ENCODE measurements around the gene FOXP2. TPM values are rescaled to one million over a fixed set of nuclear protein-coding genes. Genes with fewer than 3 reads are reported as not detected.

FOXP2 gene
- total RNA-seq, 2 experiments from 2014 or later = not detected

- Histone ChIP-seq H3K9me3 (ENCODE audit: low read length) (no peaks in the 10 kb centered on the region), H3K79me2 (ENCODE audit: insufficient read depth, low read depth, low read length) (no peaks in the 10 kb centered on the region), H3K36me3 (ENCODE audit: insufficient read depth, low read length) (no peaks in the 10 kb centered on the region), H4K20me1 (ENCODE audit: insufficient read depth, low read length) (no peaks in the 10 kb centered on the region), H3K9me2 (ENCODE audit: insufficient read depth, low read length) (no peaks in the 10 kb centered on the region), H3K27ac (ENCODE audit: low read depth, low read length, poor library complexity, severe bottlenecking) (no peak overlapping the region), H3K4me1 (ENCODE audit: insufficient read depth, low read length, poor library complexity, severe bottlenecking) (no peaks in the 10 kb centered on the region), H2AFZ (ENCODE audit: low read length) (no peak overlapping the region), H3K4me3 (ENCODE audit: low read depth, low read length, poor library complexity, severe bottlenecking) (no peak overlapping the region), H3K4me2 (ENCODE audit: low read length) (no peak overlapping the region)
- no peak for DNase-seq (ENCODE audit: low spot score)
- ChIA-PET CTCF (ENCODE audit: unreplicated experiment) (no interaction called here), POLR2A (no interaction called here)
- intact Hi-C loops (cut with micrococcal nuclease; ENCODE audit: unreplicated experiment) = no loop called here
- TF ChIP-seq EZH2phosphoT487 (IDR thresholded peaks at IDR 0.05; ENCODE audit: borderline replicate concordance, low read depth, low read length) = no peak
- TF ChIP-seq, protein P1, sequence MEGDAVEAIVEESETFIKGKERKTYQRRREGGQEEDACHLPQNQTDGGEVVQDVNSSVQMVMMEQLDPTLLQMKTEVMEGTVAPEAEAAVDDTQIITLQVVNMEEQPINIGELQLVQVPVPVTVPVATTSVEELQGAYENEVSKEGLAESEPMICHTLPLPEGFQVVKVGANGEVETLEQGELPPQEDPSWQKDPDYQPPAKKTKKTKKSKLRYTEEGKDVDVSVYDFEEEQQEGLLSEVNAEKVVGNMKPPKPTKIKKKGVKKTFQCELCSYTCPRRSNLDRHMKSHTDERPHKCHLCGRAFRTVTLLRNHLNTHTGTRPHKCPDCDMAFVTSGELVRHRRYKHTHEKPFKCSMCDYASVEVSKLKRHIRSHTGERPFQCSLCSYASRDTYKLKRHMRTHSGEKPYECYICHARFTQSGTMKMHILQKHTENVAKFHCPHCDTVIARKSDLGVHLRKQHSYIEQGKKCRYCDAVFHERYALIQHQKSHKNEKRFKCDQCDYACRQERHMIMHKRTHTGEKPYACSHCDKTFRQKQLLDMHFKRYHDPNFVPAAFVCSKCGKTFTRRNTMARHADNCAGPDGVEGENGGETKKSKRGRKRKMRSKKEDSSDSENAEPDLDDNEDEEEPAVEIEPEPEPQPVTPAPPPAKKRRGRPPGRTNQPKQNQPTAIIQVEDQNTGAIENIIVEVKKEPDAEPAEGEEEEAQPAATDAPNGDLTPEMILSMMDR (conservative IDR thresholded peaks at IDR 0.05; ENCODE audit: low read length) = no peak
- BruUV-seq (replicated peaks) = no TSS peak
Measured at GRCh38 chr7:114527589-114527988, 113.0 kb downstream of the FOXP2 start.

DNA sequence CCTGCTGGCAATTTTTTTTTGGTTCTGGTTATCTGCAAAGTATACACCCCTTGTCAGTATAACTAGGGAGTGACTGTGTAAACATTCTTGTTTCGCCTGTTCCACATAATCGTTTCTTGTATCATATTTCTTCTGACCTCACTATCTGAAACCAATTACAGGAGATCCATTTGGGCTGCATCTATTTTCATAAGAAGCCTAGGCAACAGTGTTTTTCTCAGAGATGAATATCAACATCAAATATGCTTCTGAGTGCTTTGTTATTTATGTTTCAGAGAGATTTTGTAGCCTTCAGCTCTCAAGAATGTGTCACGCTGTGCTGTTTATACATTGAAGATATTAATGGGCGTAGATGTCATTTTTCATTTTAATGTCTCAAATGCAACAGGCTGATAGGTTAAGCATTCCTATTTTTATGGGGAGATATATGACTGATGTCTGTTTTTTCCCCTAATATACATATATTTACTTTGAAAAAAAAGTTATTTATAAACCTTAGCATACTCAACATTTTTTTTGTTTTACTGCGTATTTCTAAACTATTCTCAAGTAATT lies 115.5 kb downstream of the FOXP2 start:
- Histone ChIP-seq H4K20me1 (ENCODE audit: insufficient read depth, low read length) (no peaks in the 10 kb centered on the region), H3K4me1 (ENCODE audit: insufficient read depth, low read length, poor library complexity, severe bottlenecking) (no peaks in the 10 kb centered on the region), H3K36me3 (ENCODE audit: insufficient read depth, low read length) (no peaks in the 10 kb centered on the region), H3K79me2 (ENCODE audit: insufficient read depth, low read depth, low read length) (no peaks in the 10 kb centered on the region), H3K9me2 (ENCODE audit: insufficient read depth, low read length) (no peaks in the 10 kb centered on the region), H3K27ac (ENCODE audit: low read depth, low read length, poor library complexity, severe bottlenecking) (no peak overlapping the region), H3K4me2 (ENCODE audit: low read length) (no peak overlapping the region), H3K4me3 (ENCODE audit: low read depth, low read length, poor library complexity, severe bottlenecking) (no peak overlapping the region), H2AFZ (ENCODE audit: low read length) (no peak overlapping the region), H3K9me3 (ENCODE audit: low read length) (no peaks in the 10 kb centered on the region)
- TF ChIP-seq, protein P1 (conservative IDR thresholded peaks at IDR 0.05; ENCODE audit: low read length) = no peak
- no peak for TF ChIP-seq EZH2phosphoT487 (IDR thresholded peaks at IDR 0.05; ENCODE audit: borderline replicate concordance, low read depth, low read length)
- intact Hi-C loops (cut with micrococcal nuclease; ENCODE audit: unreplicated experiment) = no loop called here
- ChIA-PET POLR2A (no interaction called here), CTCF (ENCODE audit: unreplicated experiment) (no interaction called here)
- DNase-seq (ENCODE audit: low spot score) = no peak
- no TSS peak for BruUV-seq (replicated peaks)

DNA sequence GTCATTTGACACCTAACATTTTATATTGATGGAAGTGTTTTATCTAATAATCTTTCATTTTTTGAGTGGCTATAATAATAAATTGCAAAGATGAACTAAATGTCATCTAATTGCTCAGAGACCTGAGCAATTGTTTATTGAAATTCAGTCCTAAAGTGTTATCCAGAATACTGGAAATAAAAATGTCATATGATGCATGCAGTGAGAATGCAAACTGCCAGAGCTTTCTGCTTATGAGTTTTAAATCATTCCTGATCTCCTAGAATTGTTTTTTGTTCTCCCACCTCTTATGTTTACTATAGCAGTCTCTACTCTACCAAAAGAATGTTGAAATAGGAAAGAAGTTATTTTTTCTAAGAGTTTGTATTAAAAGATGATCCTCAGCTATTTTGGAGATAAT lies 116.7 kb downstream of the FOXP2 start:
- no peaks in the 10 kb centered on the region for H3K4me1 ChIP-seq (ENCODE audit: insufficient read depth, low read length, poor library complexity, severe bottlenecking)
- CTCF ChIA-PET (ENCODE audit: unreplicated experiment) = no interaction called here

More for the DNA sequence above, 116.7 kb downstream of the FOXP2 start:
- POLR2A ChIA-PET = no interaction called here
- Histone ChIP-seq H3K9me2 (ENCODE audit: insufficient read depth, low read length) (no peaks in the 10 kb centered on the region), H3K27ac (ENCODE audit: low read depth, low read length, poor library complexity, severe bottlenecking) (no peak overlapping the region), H2AFZ (ENCODE audit: low read length) (no peak overlapping the region), H3K79me2 (ENCODE audit: insufficient read depth, low read depth, low read length) (no peaks in the 10 kb centered on the region), H4K20me1 (ENCODE audit: insufficient read depth, low read length) (no peaks in the 10 kb centered on the region), H3K9me3 (ENCODE audit: low read length) (no peaks in the 10 kb centered on the region), H3K36me3 (ENCODE audit: insufficient read depth, low read length) (no peaks in the 10 kb centered on the region), H3K4me3 (ENCODE audit: low read depth, low read length, poor library complexity, severe bottlenecking) (no peak overlapping the region), H3K4me2 (ENCODE audit: low read length) (no peak overlapping the region)
- TF ChIP-seq EZH2phosphoT487 (IDR thresholded peaks at IDR 0.05; ENCODE audit: borderline replicate concordance, low read depth, low read length) = no peak
- TF ChIP-seq, protein P1 (conservative IDR thresholded peaks at IDR 0.05; ENCODE audit: low read length) = no peak
- intact Hi-C loops (cut with micrococcal nuclease; ENCODE audit: unreplicated experiment) = no loop called here
- DNase-seq (ENCODE audit: low spot score) = no peak
- no TSS peak for BruUV-seq (replicated peaks)

Data from OCI-LY7 (cell line).